Measurements from ENCODE around the gene COPZ1.

The COPZ1 gene

DNA sequence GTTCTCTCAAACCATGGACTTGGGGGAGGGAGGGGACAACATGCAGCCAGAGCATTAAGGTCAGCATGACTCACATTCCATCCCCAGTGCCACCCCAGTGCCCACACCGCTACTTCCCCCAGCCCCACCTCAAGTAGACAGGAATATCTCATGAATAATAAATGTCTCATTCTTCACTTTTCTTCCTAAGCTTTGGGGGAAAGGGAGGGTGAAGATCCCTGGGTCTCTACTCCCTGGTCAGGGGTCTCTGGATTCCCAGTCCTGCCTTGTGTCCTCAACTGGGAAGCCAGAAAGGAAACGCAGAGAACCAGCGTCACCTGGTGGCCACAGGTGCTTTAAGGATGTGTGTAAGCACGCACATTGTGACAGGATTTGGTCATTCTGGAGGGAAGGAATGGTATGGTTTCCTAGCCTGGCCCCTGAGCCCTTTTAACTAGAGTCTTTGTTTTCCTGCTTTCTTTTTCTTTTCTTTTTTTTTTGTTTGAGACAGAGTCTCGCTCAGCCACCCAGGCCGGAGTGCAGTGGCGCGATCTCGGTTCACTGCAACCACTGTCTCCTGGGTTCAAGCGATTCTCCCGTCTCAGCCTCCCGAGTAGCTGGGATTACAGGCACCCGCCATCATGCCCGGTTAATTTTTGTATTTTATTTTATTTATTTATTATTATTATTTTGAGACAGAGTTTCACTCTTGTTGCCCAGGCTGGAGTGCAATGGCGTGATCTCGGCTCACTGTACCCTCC, 36.0 kb downstream of the COPZ1 start:
- Histone ChIP-seq H3K27me3 (ENCODE audit: low read depth, low read length) (no peaks in the 10 kb centered on the region), H3K4me2 (ENCODE audit: low read length) (peak overlapping the region; percentile 43; the same call in 1 of the 2 replicates), H3K9me3 (ENCODE audit: insufficient read depth, low read length) (no peaks in the 10 kb centered on the region), H2AFZ (ENCODE audit: low read depth, low read length) (no peak overlapping the region), H3K4me1 (ENCODE audit: low read length) (peaks cover 42% of the 10 kb centered on the region), H4K20me1 (ENCODE audit: insufficient read depth, low read length) (no peaks in the 10 kb centered on the region), H3K27ac (ENCODE audit: low read length) (no peak overlapping the region), H3K36me3 (replicated peaks; ENCODE audit: low read depth, low read length) (no peaks in the 10 kb centered on the region), H3K4me3 (ENCODE audit: low read length) (no peak overlapping the region), H3K79me2 (ENCODE audit: low read length) (no peaks in the 10 kb centered on the region), H3K9ac (ENCODE audit: low read length) (no peak overlapping the region)
- TF ChIP-seq, protein P1, sequence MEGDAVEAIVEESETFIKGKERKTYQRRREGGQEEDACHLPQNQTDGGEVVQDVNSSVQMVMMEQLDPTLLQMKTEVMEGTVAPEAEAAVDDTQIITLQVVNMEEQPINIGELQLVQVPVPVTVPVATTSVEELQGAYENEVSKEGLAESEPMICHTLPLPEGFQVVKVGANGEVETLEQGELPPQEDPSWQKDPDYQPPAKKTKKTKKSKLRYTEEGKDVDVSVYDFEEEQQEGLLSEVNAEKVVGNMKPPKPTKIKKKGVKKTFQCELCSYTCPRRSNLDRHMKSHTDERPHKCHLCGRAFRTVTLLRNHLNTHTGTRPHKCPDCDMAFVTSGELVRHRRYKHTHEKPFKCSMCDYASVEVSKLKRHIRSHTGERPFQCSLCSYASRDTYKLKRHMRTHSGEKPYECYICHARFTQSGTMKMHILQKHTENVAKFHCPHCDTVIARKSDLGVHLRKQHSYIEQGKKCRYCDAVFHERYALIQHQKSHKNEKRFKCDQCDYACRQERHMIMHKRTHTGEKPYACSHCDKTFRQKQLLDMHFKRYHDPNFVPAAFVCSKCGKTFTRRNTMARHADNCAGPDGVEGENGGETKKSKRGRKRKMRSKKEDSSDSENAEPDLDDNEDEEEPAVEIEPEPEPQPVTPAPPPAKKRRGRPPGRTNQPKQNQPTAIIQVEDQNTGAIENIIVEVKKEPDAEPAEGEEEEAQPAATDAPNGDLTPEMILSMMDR (IDR thresholded peaks at IDR 0.05; ENCODE audit: low read depth, low read length): peak; percentile 95
- TF ChIP-seq EZH2phosphoT487 (IDR thresholded peaks at IDR 0.05; ENCODE audit: low read depth): no peak

DNA sequence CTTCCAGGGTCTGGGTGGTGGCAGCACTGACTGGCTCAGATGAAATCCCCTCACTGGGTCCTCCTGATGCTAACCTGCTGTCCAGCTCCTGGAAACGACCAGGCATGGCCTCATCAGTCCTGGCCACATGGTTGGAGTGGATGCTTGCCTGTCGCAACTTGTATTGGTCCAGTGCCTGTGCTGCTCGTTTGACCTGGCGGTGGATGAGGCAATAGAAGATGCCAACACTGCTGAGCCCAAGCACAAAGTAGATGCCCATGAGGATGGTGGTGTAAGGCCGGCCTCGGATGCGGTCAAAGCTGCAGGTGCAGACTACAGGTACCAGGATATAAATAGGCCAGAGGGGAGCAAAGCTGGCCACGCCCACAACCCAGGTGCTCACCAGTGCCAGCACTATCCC, 38.1 kb downstream of the COPZ1 start:
- TF ChIP-seq, protein P1 (IDR thresholded peaks at IDR 0.05; ENCODE audit: low read depth, low read length): no peak
- no peak for TF ChIP-seq EZH2phosphoT487 (IDR thresholded peaks at IDR 0.05; ENCODE audit: low read depth)
- no peak overlapping the region for H2AFZ ChIP-seq (ENCODE audit: low read depth, low read length)
- no peaks in the 10 kb centered on the region for H3K36me3 ChIP-seq (replicated peaks; ENCODE audit: low read depth, low read length)
- no peak overlapping the region for H3K4me2 ChIP-seq (ENCODE audit: low read length)
- no peak overlapping the region for H3K27ac ChIP-seq (ENCODE audit: low read length)
- H3K4me1 ChIP-seq (ENCODE audit: low read length): peaks cover 39% of the 10 kb centered on the region
- H3K9me3 ChIP-seq (ENCODE audit: insufficient read depth, low read length): no peaks in the 10 kb centered on the region
- no peaks in the 10 kb centered on the region for H3K27me3 ChIP-seq (ENCODE audit: low read depth, low read length)
- no peak overlapping the region for H3K9ac ChIP-seq (ENCODE audit: low read length)
- no peak overlapping the region for H3K4me3 ChIP-seq (ENCODE audit: low read length)
- no peaks in the 10 kb centered on the region for H4K20me1 ChIP-seq (ENCODE audit: insufficient read depth, low read length)
- no peaks in the 10 kb centered on the region for H3K79me2 ChIP-seq (ENCODE audit: low read length)

- H4K20me1 ChIP-seq (ENCODE audit: insufficient read depth, low read length): no peaks in the 10 kb centered on the region
- no peaks in the 10 kb centered on the region for H3K9me3 ChIP-seq (ENCODE audit: insufficient read depth, low read length)
- H3K4me1 ChIP-seq (ENCODE audit: low read length): peaks cover 41% of the 10 kb centered on the region
- no peaks in the 10 kb centered on the region for H3K27me3 ChIP-seq (ENCODE audit: low read depth, low read length)
- TF ChIP-seq EZH2phosphoT487 (IDR thresholded peaks at IDR 0.05; ENCODE audit: low read depth): no peak
- TF ChIP-seq, protein P1 (IDR thresholded peaks at IDR 0.05; ENCODE audit: low read depth, low read length): no peak
- H3K4me2 ChIP-seq (ENCODE audit: low read length): peak overlapping the region; percentile 71
- H3K27ac ChIP-seq (ENCODE audit: low read length): no peak overlapping the region
- H3K9ac ChIP-seq (ENCODE audit: low read length): no peak overlapping the region
- H3K4me3 ChIP-seq (ENCODE audit: low read length): no peak overlapping the region
- no peak overlapping the region for H2AFZ ChIP-seq (ENCODE audit: low read depth, low read length)
- H3K36me3 ChIP-seq (replicated peaks; ENCODE audit: low read depth, low read length): no peaks in the 10 kb centered on the region
- no peaks in the 10 kb centered on the region for H3K79me2 ChIP-seq (ENCODE audit: low read length)
Measured at GRCh38 chr12:54363618-54364017, 38.7 kb downstream of the COPZ1 start.

- Histone ChIP-seq H3K27ac (ENCODE audit: low read length) (peak within 1 kb of the TSS; percentile 41), H3K27me3 (ENCODE audit: low read depth, low read length) (no peaks in the 10 kb centered on the region), H4K20me1 (ENCODE audit: insufficient read depth, low read length) (no peaks in the 10 kb centered on the region), H3K79me2 (ENCODE audit: low read length) (no peaks in the 10 kb centered on the region), H3K36me3 (replicated peaks; ENCODE audit: low read depth, low read length) (no peaks in the 10 kb centered on the region), H3K4me3 (ENCODE audit: low read length) (peak within 1 kb of the TSS; percentile 48), H3K9me3 (ENCODE audit: insufficient read depth, low read length) (no peaks in the 10 kb centered on the region), H3K4me2 (ENCODE audit: low read length) (peak within 1 kb of the TSS; percentile 71), H2AFZ (ENCODE audit: low read depth, low read length) (peak within 1 kb of the TSS; percentile 63; the same call in 1 of the 2 replicates), H3K4me1 (ENCODE audit: low read length) (peaks cover 45% of the 10 kb centered on the region), H3K9ac (ENCODE audit: low read length) (peak within 1 kb of the TSS; percentile 4; the same call in 1 of the 2 replicates)
- no peak for TF ChIP-seq EZH2phosphoT487 (IDR thresholded peaks at IDR 0.05; ENCODE audit: low read depth)
- TF ChIP-seq, protein P1 (IDR thresholded peaks at IDR 0.05; ENCODE audit: low read depth, low read length): no peak
Measured at GRCh38 chr12:54364413-54364812, 39.5 kb downstream of the COPZ1 start, which contains the start of gene GPR84. Gene GPR84 (minus strand): TSS chr12:54364486. CDS start chr12:54363851, 635 bp downstream.

Measured in OCI-LY3 (cell line).